ENCODE measurements around the gene PCSK2.

The PCSK2 gene

GRCh38 chr20:17510548-17510947 lies 283.7 kb downstream of the PCSK2 start:
- Histone ChIP-seq H4K12ac (ENCODE audit: low read depth, low read length) (no peak overlapping the region), H3K79me1 (ENCODE audit: low read length) (peaks cover 2% of the 10 kb centered on the region), H3K9me3 (ENCODE audit: insufficient read depth, low read depth, low read length) (no peaks in the 10 kb centered on the region), H2BK5ac (ENCODE audit: low read depth, low read length, poor library complexity) (no peak overlapping the region), H3K4me3 (ENCODE audit: low read depth, low read length) (no peak overlapping the region), H3K4ac (ENCODE audit: low read depth, low read length) (no peak overlapping the region), H3K23ac (ENCODE audit: low read length) (no peak overlapping the region), H2AFZ (ENCODE audit: insufficient read depth, low read length, poor library complexity) (no peak overlapping the region), H4K8ac (ENCODE audit: low read depth, low read length) (no peak overlapping the region), H3K79me2 (ENCODE audit: control insufficient read depth, insufficient read depth, low read length, poor library complexity) (no peaks in the 10 kb centered on the region), H3K18ac (ENCODE audit: low read length) (no peak overlapping the region), H3K27me3 (ENCODE audit: insufficient read depth, low read length) (no peaks in the 10 kb centered on the region), H2BK120ac (ENCODE audit: insufficient read depth, low read length, poor library complexity) (no peak overlapping the region), H3K27ac (ENCODE audit: low read depth, low read length) (no peak overlapping the region), H4K91ac (ENCODE audit: low read depth, low read length) (no peak overlapping the region), H3K36me3 (ENCODE audit: control insufficient read depth in 1 of 2, insufficient read depth in 2 of 2, low read length in 2 of 2) (no peaks in the 10 kb centered on the region), H3K4me1 (ENCODE audit: control insufficient read depth in 1 of 2, insufficient read depth in 2 of 2, low read length in 2 of 2) (no peaks in the 10 kb centered on the region), H3K14ac (ENCODE audit: low read length) (no peak overlapping the region), H2AK5ac (ENCODE audit: low read length) (no peak overlapping the region), H3K4me2 (ENCODE audit: low read length) (no peak overlapping the region), H2BK12ac (ENCODE audit: low read length) (no peak overlapping the region), H3K9ac (ENCODE audit: low read length) (no peak overlapping the region)
- DNase-seq, result no peak
- WGBS (ENCODE audit: extremely low coverage, insufficient coverage, insufficient read length), result no CpG with 5 or more reads among the region's 4 CpGs

- Histone ChIP-seq H2AFZ (ENCODE audit: insufficient read depth, low read length, poor library complexity) (no peak overlapping the region), H2BK120ac (ENCODE audit: insufficient read depth, low read length, poor library complexity) (no peak overlapping the region), H3K27me3 (ENCODE audit: insufficient read depth, low read length) (no peaks in the 10 kb centered on the region), H3K27ac (ENCODE audit: low read depth, low read length) (no peak overlapping the region), H3K9ac (ENCODE audit: low read length) (no peak overlapping the region), H4K91ac (ENCODE audit: low read depth, low read length) (no peak overlapping the region), H3K18ac (ENCODE audit: low read length) (no peak overlapping the region), H3K79me2 (ENCODE audit: control insufficient read depth, insufficient read depth, low read length, poor library complexity) (no peaks in the 10 kb centered on the region), H4K12ac (ENCODE audit: low read depth, low read length) (no peak overlapping the region), H2BK12ac (ENCODE audit: low read length) (no peak overlapping the region), H3K4me2 (ENCODE audit: low read length) (no peak overlapping the region), H3K14ac (ENCODE audit: low read length) (no peak overlapping the region), H3K4me3 (ENCODE audit: low read depth, low read length) (no peak overlapping the region), H3K36me3 (ENCODE audit: control insufficient read depth in 1 of 2, insufficient read depth in 2 of 2, low read length in 2 of 2) (no peaks in the 10 kb centered on the region), H2BK5ac (ENCODE audit: low read depth, low read length, poor library complexity) (no peak overlapping the region), H3K9me3 (ENCODE audit: insufficient read depth, low read depth, low read length) (no peaks in the 10 kb centered on the region), H3K23ac (ENCODE audit: low read length) (no peak overlapping the region), H3K4me1 (ENCODE audit: control insufficient read depth in 1 of 2, insufficient read depth in 2 of 2, low read length in 2 of 2) (no peaks in the 10 kb centered on the region), H3K79me1 (ENCODE audit: low read length) (peaks cover 2% of the 10 kb centered on the region), H3K4ac (ENCODE audit: low read depth, low read length) (no peak overlapping the region), H4K8ac (ENCODE audit: low read depth, low read length) (no peak overlapping the region), H2AK5ac (ENCODE audit: low read length) (no peak overlapping the region)
- no CpG with 5 or more reads among the region's 6 CpGs for WGBS (ENCODE audit: extremely low coverage, insufficient coverage, insufficient read length)
- DNase-seq, result no peak
Observed at GRCh38 chr20:17511401-17511800, 284.6 kb downstream of the PCSK2 start.

GRCh38 chr20:17513939-17514338 lies 287.1 kb downstream of the PCSK2 start:
- Histone ChIP-seq H2BK5ac (ENCODE audit: low read depth, low read length, poor library complexity) (no peak overlapping the region), H3K36me3 (ENCODE audit: control insufficient read depth in 1 of 2, insufficient read depth in 2 of 2, low read length in 2 of 2) (no peaks in the 10 kb centered on the region), H4K12ac (ENCODE audit: low read depth, low read length) (no peak overlapping the region), H2AFZ (ENCODE audit: insufficient read depth, low read length, poor library complexity) (no peak overlapping the region), H2BK120ac (ENCODE audit: insufficient read depth, low read length, poor library complexity) (no peak overlapping the region), H3K4me3 (ENCODE audit: low read depth, low read length) (no peak overlapping the region), H3K79me2 (ENCODE audit: control insufficient read depth, insufficient read depth, low read length, poor library complexity) (no peaks in the 10 kb centered on the region), H3K18ac (ENCODE audit: low read length) (no peak overlapping the region), H3K4ac (ENCODE audit: low read depth, low read length) (no peak overlapping the region), H3K4me2 (ENCODE audit: low read length) (no peak overlapping the region), H4K8ac (ENCODE audit: low read depth, low read length) (no peak overlapping the region), H4K91ac (ENCODE audit: low read depth, low read length) (no peak overlapping the region), H3K9ac (ENCODE audit: low read length) (no peak overlapping the region), H3K14ac (ENCODE audit: low read length) (no peak overlapping the region), H3K27me3 (ENCODE audit: insufficient read depth, low read length) (no peaks in the 10 kb centered on the region), H3K9me3 (ENCODE audit: insufficient read depth, low read depth, low read length) (no peaks in the 10 kb centered on the region), H3K27ac (ENCODE audit: low read depth, low read length) (no peak overlapping the region), H3K23ac (ENCODE audit: low read length) (no peak overlapping the region), H2BK12ac (ENCODE audit: low read length) (no peak overlapping the region), H3K4me1 (ENCODE audit: control insufficient read depth in 1 of 2, insufficient read depth in 2 of 2, low read length in 2 of 2) (no peaks in the 10 kb centered on the region), H3K79me1 (ENCODE audit: low read length) (peaks cover 2% of the 10 kb centered on the region), H2AK5ac (ENCODE audit: low read length) (no peak overlapping the region)
- peak; percentile 45 to 62 for DNase-seq
- no CpG with 5 or more reads among the region's 2 CpGs for WGBS (ENCODE audit: extremely low coverage, insufficient coverage, insufficient read length)

DNA sequence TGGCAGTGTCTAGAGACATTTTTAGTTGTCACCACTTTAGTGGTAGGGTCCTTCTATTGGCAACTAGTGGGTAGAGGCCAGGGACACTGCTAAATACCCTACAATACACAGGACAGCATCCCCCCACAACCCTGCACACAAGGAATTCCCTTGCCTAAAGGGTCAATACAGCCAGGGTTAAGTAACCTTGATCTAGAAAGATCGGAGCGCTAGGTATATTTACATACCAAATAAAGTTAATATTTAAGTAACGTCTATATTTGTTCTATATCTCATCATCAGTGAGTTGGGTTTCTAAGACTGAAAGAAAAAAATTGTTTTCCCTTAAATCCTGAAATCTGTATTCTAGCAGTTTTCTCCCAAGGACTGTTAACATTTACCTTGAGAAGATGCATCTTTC lies 288.2 kb downstream of the PCSK2 start:
- no peak overlapping the region for H3K4me2 ChIP-seq (ENCODE audit: low read length)
- H3K9me3 ChIP-seq (ENCODE audit: insufficient read depth, low read depth, low read length), result no peaks in the 10 kb centered on the region
- no peak overlapping the region for H3K27ac ChIP-seq (ENCODE audit: low read depth, low read length)
- H3K18ac ChIP-seq (ENCODE audit: low read length), result no peak overlapping the region
- H3K79me1 ChIP-seq (ENCODE audit: low read length), result peaks cover 2% of the 10 kb centered on the region
- no peak overlapping the region for H3K4me3 ChIP-seq (ENCODE audit: low read depth, low read length)
- H2BK120ac ChIP-seq (ENCODE audit: insufficient read depth, low read length, poor library complexity), result no peak overlapping the region
- H2AFZ ChIP-seq (ENCODE audit: insufficient read depth, low read length, poor library complexity), result no peak overlapping the region
- H3K36me3 ChIP-seq (ENCODE audit: control insufficient read depth in 1 of 2, insufficient read depth in 2 of 2, low read length in 2 of 2), result no peaks in the 10 kb centered on the region
- no peak overlapping the region for H4K12ac ChIP-seq (ENCODE audit: low read depth, low read length)
- no peaks in the 10 kb centered on the region for H3K27me3 ChIP-seq (ENCODE audit: insufficient read depth, low read length)
- no peaks in the 10 kb centered on the region for H3K4me1 ChIP-seq (ENCODE audit: control insufficient read depth in 1 of 2, insufficient read depth in 2 of 2, low read length in 2 of 2)
- H3K4ac ChIP-seq (ENCODE audit: low read depth, low read length), result no peak overlapping the region
- DNase-seq, result no peak
- no peak overlapping the region for H2BK12ac ChIP-seq (ENCODE audit: low read length)
- no peak overlapping the region for H4K91ac ChIP-seq (ENCODE audit: low read depth, low read length)
- H2BK5ac ChIP-seq (ENCODE audit: low read depth, low read length, poor library complexity), result no peak overlapping the region
- no peak overlapping the region for H3K23ac ChIP-seq (ENCODE audit: low read length)
- no peak overlapping the region for H2AK5ac ChIP-seq (ENCODE audit: low read length)
- H4K8ac ChIP-seq (ENCODE audit: low read depth, low read length), result no peak overlapping the region
- no peaks in the 10 kb centered on the region for H3K79me2 ChIP-seq (ENCODE audit: control insufficient read depth, insufficient read depth, low read length, poor library complexity)
- H3K14ac ChIP-seq (ENCODE audit: low read length), result no peak overlapping the region
- no CpG with 5 or more reads among the region's 3 CpGs for WGBS (ENCODE audit: extremely low coverage, insufficient coverage, insufficient read length)
- H3K9ac ChIP-seq (ENCODE audit: low read length), result no peak overlapping the region
